Prostate gland (tissue), 2 donors: ENCODE measurements around the gene TRPM3.

Experiments used
- CTCF ChIP-seq, 4 experiments: fragments of 200-600 bp in 2 of 4; fragments of 450-650 bp in 2 of 4; sonication (generic) in 2 of 4; IDR thresholded peaks; 1 replicate in 3 of 4; 2 replicates in 1 of 4; pipeline ENCODE4 v1.5.1; 2016 to 2019; ENCODE audit warnings: antibody characterized with exemption in 4 of 4, mild to moderate bottlenecking in 2 of 4, moderate library complexity in 2 of 4
- POLR2A ChIP-seq: fragments of 450-650 bp; IDR thresholded peaks from one replicate; pipeline ENCODE4 v1.6.1; 2016; ENCODE audit warnings: antibody characterized with exemption, mild to moderate bottlenecking

GRCh38 chr9:70679845-70680244, 441.6 kb downstream of the TRPM3 start:
- no peak for TF ChIP-seq CTCF (IDR thresholded peaks at IDR 0.05)
- TF ChIP-seq POLR2A = no peak
